Cortex of kidney (tissue), 1 donor: Measurements from ENCODE around the gene KIF21B.

Experiments
- DNase-seq: peaks from one replicate; lab custom pipeline; 2025; lab: John Stamatoyannopoulos, UW

Gene KIF21B

GRCh38 chr1:200991097-200991614 is 32.4 kb downstream of the KIF21B start:
- DNase-seq: no peak

- DNase-seq: no peak
Observed at GRCh38 chr1:200990114-200990513, 33.4 kb downstream of the KIF21B start.

- no peak for DNase-seq
Observed at GRCh38 chr1:200989337-200989736, 34.2 kb downstream of the KIF21B start.

GRCh38 chr1:200988693-200989092 is 34.8 kb downstream of the KIF21B start:
- DNase-seq: no peak

GRCh38 chr1:200985481-200985880 is 38.0 kb downstream of the KIF21B start:
- no peak for DNase-seq

GRCh38 chr1:200983035-200983561 is 40.4 kb downstream of the KIF21B start:
- DNase-seq: no peak

GRCh38 chr1:200982071-200982945 is 41.2 kb downstream of the KIF21B start:
- no peak for DNase-seq

GRCh38 chr1:200981278-200981677 is 42.2 kb downstream of the KIF21B start:
- no peak for DNase-seq

GRCh38 chr1:200980873-200981272 is 42.6 kb downstream of the KIF21B start:
- DNase-seq: no peak

- DNase-seq: no peak
Observed at GRCh38 chr1:200980452-200980772, 43.1 kb downstream of the KIF21B start.

GRCh38 chr1:200979574-200980451 is 43.7 kb downstream of the KIF21B start:
- DNase-seq: no peak

- no peak for DNase-seq
Observed at GRCh38 chr1:200977071-200977754, 46.3 kb downstream of the KIF21B start.

GRCh38 chr1:200976634-200977033 is 46.9 kb downstream of the KIF21B start:
- no peak for DNase-seq

- no peak for DNase-seq
Observed at GRCh38 chr1:200975458-200975857, 48.1 kb downstream of the KIF21B start.

GRCh38 chr1:200974711-200975110 is 48.8 kb downstream of the KIF21B start:
- DNase-seq: no peak

- no peak for DNase-seq
Observed at GRCh38 chr1:200973937-200974657, 49.4 kb downstream of the KIF21B start.

GRCh38 chr1:200972985-200973742 is 50.4 kb downstream of the KIF21B start:
- no peak for DNase-seq

GRCh38 chr1:200971955-200972711 is 51.4 kb downstream of the KIF21B start:
- no peak for DNase-seq

GRCh38 chr1:200971428-200971903 is 52.0 kb downstream of the KIF21B start:
- no peak for DNase-seq
